NCI-H2171 (cell line): ENCODE data around the gene DLEC1.
"Not testable (repeated sequence)": the region's sequence is repeated elsewhere in the genome, so short reads cannot be mapped to it uniquely, and the experiment has no call there.

ENCODE experiments used
- DNase-seq: peaks from one replicate; lab custom pipeline; 2025; lab: John Stamatoyannopoulos, UW

Gene DLEC1

DNA sequence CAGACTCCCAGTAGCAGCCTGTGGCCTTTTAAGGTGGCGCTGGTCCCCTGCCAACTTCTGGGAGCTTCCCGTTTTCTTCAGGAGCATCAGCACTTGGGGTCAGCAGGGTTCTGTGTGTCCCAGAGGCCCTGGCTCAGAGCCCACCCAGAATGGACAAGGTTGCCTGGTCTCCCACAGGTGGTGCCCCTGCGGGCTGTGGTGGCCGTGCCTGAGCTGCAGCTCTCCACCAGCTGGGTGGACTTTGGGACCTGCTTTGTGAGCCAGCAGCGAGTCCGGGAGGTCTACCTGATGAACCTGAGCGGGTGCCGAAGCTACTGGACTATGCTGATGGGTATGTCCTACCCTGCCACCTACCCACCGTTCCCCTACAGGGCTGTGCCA, 82.4 kb downstream of the DLEC1 start:
- DNase-seq = no peak

DNA sequence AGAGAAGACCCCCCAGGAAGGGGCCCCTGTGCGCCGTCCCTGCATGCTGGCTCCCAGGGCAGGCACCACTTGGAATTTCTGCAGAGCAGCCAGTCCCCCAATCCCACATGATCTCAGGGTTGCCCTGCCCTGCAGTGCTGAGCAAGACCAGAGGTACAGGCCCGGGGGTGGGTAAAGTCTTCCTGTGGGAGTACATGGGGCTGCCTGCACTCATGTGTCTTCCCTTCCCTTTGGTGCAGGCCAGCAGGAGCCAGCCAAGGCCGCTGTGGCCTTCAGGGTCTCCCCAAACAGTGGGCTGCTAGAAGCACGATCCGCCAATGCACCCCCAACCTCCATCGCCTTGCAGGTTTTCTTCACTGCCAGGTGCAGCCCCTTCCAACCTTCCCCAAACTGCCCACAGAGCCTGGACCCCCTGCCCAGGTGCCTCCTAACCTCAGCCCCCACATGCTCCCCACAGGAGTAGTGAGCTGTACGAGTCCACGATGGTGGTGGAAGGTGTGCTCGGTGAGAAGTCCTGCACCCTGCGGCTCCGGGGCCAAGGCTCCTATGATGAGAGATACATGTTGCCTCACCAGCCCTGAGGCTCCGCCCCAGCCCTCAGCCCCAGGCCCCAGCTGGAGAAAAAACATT, 82.9 kb downstream of the DLEC1 start:
- no peak for DNase-seq

DNA sequence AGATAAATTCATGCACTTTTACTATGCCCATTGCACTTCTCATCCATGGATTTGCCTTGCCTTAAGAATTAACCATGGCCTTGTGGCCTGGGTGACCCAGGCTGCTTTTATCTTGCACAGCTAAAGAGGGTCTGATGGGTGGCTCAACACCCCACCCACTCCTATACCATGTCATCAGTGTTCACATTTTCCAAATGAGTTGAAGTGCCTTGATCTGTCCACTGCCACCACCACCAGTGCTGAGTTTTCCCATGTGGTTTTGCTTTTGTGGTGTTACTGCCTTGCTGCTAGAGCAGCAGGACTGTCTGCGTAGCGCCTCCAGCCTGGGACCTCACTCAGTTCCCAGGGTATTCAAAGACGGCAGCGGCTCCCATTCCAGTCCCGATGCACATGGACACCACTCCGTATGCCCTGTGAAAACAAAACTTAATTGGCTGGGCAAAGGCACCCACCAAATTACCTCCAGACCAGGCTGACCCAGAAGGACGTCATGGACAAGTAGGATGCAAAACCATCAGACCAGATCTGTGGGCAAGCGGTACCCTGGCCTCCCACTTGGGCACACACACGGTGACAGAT, 83.8 kb downstream of the DLEC1 start:
- no peak for DNase-seq

DNA sequence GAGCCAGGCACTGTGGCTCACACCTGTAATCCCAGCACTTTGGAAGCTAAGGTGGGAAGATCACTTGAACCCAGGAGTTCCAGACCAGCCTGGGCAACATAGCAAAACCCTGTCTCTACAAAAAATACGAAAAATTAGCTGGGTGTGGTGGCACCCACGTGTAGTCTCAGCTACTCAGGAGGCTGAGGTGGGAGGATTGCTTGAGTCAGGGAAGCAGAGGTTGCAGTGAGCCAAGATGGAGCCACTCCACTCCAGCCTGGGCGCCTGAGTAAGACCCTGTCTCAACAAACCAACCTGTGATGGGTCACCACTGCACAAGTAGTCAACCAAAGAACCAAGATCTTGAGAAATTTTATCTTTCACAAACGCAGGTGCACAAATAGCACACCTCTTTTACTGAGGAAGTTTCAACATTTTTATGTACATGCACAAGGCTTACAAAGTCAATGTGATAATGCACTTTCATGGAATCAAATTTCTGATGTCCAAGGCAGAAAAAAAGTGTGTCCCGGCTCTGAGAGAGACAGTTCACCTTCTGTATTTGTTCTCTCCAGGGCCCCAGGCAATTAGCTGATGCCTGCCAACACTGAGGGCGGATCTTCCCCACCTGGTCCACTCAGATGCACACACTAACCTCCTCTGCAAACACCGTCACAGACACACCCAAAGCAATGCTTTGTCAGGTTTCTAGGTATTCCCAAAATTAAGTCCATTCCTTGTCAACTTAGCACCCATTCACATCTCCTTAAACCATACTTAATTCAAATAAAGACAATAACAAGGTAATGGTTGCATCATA, 85.5 kb downstream of the DLEC1 start:
- no peak for DNase-seq

DNA sequence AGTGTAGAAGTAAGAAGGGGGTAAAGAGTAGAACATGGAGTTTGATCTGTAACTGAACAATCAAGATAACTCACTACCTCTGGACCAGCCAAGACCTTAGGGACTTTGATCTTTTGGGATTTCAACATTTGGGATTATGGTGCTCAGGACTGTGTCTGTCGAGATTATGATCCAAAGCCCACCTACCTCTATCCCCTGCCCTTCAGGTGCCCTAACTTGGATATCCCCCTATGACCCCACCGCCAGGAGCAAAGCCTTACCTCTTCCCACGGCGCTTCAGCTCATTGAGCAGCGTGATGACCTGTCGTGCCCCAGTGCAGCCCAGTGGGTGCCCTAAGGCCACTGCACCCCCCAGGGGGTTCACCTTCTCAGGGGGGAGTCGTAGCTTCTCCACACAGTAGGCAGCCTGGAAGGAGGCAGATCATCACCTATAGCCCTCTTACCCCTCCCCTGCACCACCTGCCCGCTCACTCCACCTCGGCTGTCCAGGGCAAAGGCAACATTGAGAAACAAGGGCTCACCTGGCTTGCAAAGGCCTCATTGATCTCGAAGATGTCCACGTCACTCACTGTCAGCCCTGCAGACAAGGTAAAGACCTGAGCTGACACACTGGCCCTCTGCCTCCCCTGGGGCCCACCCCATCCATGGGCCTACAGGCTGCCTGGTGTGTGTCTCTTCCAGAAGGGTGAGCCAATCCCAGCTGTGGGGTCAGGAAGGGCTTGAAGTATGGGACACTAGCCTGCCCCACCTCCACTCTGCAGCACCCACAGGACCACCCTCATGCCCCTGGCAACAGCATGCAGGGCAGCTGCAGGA, 86.5 kb downstream of the DLEC1 start:
- DNase-seq = no peak

DNA sequence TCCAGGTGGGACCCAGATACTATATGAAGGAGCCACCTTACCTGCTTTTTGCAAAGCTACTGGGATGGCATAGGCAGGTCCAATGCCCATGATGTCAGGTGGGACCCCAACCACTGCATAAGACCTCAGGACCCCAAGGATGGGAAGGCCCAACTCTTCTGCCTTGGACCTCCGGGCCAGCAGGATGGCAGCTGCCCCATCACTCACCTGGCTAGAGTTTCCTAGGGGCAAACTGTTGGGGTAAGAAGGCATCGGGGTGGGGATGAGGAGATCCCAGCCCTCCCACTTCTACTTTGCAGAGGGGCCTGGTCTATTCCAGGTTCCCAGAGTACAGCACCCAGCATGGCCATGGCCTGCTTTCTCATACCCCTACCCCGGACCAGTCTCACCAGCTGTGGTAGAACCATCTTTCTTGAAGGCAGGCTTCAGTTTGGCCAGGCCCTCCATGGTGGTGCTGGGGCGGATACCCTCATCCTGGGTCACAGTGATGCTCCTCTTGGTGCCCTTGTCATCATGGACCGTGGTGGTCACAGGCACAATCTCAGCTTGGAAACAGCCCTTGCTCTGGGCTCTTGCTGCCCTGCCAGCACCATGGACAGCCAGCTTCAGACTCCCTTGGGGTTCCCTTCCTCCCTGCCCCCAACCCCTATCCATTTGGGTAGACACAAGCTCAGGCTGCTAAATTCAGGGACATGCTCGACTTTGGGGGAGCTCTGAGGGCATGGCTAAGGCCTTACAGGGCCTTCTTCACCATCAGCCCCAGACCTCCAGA, 87.3 kb downstream of the DLEC1 start:
- no peak for DNase-seq

DNA sequence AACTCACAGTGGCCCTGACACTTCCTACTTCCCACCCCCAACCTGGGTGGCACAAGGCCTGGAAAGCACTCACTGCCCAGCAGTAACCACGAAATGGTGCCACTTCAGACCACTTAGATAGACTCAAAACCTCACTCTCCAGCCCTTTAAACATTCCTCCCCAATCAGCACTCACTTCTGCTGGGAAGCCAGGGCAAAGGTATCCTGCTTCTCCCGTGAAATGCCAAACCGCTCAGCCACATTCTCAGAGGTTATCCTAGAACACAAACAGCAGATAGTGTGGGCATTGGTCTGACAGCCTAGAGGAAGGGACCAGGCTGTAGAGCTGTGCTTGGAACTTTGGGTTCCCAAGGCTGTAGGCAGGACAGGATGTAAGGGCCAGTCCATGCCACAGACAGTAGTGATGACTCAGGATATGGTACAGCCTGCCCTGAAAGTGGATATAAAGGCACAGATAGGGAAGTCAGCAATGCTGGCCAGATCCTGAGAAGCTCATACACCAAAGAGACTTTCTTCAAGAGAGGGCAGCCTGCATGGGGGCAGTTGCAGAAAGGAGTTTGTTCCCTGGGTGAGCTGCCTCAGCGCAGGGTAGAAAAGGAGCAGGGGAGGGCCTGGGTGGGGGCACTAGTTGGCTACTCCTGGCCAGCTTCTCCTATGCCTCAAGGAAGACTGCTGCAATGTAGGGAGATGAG, 88.7 kb downstream of the DLEC1 start:
- DNase-seq = no peak

DNA sequence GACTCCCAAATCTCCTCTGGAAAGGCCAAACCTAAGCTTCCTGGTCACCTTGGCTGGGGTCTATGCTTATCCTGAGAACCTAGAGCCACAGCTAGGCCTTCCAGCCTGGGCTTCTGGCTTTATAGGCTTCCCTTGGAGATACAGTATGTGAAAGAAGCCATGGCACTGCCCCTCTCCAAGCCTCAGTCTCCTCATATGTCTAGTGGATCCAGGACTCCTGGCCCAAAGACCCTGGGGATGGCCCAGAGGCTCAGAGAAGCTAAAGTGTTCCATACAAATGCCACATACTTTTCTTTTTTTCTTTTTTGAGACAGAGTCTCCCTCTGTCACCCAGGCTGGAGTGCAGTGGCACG, 89.3 kb downstream of the DLEC1 start:
- DNase-seq = no peak

DNA sequence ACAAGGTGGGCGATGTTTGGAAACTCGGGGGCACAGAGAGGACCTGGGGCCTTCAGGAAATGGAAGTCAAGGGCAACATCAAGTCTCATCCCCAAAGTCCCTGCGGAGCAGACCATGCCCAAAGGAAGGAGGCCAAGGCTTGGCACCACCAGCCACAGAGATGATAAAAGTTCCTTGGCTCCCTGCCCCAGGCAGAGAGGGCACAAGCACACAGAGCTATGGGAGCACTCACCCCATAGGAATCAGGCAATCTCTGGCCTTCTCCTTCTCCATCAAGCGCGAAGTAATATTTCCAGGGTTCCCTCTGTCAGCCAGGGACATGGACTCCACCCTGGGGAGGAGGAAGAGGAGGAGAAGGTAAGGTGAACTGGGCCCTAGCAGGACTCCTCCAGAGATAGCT, 90.0 kb downstream of the DLEC1 start:
- DNase-seq = no peak

DNA sequence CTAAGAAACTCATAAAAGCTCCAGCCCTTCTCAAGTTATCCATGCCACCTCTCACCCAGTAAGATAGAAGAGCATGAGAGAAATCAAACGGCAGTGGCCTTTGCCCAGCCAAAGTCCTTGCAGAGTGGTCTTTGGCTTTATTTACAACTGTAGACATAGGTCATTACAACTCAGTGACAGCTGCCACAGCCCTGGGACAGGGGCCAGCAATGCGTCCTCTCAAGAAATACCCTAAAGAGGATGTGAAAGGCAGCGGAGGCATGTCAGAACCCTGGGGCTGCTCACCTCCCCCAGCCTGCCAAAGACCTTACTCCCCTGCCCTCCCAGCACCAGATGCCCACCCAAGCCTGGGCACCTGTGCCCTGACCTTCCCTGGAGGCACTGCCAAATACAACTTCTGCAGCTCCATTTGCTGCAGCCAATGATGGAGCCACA, 91.6 kb downstream of the DLEC1 start:
- DNase-seq = no peak

DNA sequence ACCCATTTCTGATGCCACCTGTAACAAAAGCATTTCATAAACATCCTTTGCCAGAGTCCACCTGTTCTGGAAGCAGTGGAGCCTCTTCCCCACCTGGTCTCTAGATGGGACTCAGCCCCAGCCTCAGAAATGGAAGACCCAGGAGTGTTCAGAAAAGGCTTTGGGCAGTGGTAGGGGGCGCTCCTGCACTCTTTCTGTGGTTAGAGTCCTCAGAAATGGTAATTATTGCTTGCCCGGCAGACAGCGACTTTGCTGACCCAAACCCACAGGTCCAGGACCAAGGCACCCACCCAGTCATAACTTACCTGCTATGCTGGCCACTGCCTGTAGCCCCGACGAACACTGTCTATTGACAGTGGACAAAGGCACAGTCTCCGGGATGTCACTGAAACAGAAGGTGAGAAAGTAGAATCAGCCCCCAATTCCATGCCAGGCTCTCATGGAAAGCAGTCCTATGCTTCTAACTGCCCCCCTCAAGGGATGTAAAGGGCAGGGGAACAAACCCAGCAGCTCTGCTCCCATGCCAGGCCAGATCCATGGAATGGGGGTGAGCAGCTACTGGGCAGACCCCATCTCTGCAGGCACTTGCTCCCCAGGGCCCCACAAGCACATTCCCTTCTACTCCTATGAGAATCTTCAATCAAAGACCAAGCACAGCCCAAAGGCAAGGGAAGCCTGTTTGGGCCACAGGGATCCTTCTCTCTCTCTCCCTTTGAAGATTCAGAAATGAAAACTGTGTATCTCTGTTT, 92.8 kb downstream of the DLEC1 start:
- DNase-seq = no peak

DNA sequence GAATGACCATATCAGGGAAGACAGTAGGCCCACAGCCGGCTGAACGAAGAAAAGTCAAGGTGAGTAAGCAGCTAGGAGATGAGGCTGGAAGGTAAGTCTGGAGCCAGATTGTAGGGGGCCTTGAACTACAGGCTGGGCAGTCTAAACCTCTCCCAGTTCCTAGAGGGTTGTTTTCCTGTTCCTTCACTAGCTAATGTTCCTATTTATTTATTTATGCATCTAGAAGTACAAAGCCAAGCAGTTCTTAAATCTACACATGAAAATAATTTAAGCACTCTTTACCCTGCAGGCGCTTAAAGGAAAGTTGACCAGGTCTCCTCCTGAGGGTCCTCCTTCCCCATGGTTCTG, 94.2 kb downstream of the DLEC1 start:
- DNase-seq = no peak

DNA sequence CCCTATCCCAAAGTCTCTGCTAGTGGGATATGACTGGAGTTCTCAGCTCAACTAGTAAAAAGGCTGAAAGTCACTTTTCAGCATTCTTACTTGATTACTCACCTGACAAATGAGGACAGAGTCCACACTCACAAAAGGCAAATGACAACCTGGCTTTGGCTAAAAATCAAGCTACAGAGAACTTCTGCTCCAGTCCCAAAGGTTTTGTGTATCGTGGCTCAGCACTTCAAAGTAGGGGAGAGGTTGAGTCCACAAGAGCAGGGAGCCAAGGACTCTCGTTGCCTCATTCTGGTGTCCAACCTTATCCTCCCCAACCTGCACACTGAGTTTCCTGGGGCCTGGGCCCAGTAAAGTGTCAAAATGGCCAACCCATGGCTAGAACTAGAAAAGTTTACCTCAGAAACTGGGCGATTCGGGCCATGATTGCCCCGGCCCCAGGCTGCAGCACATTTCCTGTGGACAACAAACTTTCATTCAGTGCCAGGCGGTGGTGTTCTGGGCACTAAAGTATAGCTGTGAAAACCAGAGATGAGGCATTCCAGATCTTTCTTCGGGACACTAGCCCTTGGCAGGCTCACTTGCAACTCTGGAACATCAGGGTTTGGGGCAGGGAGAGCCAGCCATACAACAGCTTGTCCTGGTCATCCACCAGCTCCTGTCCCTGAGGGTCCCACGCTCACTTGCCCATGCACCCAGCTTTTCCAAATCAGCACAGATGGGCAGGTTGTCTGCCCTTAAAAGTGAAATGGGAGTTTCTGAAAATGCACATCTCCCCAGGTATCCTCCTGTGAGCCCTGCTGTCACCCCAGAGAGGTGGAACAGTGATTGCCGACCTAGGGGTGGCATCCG, 94.8 kb downstream of the DLEC1 start:
- DNase-seq = no peak

DNA sequence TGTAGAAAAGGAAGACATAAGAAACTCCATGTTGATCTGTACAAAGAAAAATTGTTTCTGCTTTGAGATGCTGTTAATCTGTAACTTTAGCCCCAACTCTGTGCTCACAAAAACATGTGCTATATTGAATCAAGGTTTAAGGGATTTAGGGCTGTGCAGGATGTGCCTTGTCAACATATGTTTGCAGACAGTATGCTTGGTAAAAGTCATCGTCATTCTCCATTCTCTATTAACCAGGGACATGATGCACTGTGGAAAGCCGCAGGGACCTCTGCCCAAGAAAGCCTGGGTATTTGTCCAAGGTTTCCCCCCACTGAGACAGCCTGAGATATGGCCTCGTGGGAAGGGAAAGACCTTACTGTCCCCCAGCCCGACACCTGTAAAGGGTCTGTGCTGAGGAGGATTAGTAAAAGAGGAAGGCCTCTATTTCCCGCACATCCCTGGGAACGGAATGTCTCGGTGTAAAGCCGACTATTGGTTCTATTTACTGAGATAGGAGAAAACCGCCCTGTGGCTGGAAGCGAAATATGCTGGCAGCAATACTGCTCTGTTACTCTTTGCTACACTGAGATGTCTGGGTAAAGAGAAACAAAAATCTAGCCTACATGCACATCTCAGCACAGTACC, 95.6 kb downstream of the DLEC1 start:
- not testable (repeated sequence) for DNase-seq

DNA sequence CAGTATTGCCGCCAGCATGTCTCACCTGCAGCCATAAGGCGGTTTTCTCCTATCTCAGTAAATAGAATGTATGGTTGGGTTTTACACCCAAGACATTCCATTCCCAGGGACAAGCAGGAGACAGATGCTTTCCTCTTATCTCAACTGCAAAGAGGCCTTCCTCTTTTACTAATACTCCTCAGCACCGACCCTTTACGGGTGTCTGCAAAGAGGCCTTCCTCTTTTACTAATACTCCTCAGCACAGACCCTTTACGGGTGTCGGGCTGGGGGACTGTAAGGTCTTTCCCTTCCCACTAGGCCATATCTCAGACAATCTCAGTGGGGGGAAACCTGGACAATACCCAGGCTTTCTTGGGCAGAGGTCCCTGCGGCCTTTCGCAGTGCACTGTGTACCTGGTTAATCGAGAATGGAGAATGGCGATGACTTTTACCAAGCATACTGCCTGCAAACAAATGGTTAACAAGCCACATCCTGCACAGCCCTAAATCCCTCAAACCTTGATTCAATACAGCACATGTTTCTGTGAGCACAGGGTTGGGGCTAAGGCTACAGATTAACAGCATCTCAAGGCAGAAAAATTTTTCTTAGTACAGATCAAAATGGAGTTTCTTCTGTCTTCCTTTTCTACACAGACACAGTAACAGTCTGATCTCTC, 96.7 kb downstream of the DLEC1 start:
- DNase-seq = not testable (repeated sequence)

DNA sequence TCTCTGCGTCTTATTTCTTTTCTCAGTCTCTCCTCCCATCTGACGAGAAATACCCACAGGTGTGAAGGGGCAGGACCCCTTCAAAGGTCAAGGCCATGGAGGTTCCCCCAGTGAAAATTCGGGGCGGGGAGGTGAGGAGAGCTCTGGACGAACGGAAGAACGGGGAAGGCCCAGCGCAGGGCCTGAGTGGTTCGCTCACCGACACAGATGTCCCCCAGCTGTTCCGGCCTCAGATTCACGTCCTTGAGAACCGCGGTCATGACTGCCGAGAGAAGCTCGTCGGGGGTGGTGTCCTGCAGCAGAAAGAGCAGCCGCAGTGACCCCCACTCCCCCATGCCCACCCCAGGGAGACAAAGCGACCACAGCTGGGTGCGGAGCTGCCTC, 97.4 kb downstream of the DLEC1 start:
- DNase-seq = no peak

DNA sequence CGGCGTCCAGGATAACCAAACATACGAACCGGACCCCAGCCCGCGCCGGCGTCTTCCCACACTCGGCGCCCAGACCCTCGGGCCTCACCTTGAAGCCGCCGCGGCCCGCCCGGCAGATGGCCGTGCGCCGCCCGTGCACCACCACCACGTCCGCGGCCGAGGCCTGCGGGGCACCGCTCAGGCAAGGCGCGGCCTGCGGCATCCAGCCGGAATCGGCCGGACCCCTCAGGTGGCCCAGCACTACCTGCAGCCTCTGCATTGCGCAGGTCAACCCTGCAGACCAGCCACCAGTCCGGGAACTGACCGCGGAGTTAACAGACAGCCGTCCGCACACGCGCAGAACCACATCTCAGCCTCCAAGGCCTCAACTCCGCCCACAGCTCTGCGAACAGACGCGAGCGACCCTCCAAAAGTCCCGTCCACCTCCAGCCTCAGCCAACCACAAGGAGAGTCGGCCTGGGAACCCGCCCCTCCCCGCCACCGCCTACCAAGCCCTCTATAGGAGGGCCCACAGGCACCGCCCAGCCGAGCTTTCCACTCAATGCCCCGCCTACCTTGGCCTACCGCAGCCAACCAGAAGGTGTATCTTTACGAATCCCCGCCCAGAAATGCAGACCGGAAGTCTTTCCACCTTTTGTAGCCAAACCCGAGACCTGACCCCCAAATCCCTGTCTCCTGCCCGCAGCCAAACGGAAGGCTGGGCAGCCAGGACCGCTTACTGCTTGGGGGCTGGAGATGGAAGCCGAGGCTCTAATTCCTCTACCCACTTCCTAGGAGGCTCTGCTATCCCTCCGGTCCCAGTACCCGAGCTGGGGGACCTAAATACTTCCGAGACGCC, 98.0 kb downstream of the DLEC1 start, which contains the start of gene ACAA1:
Gene ACAA1, minus strand, starts transcription at position 351 of the 838 bp plus-strand sequence. Its CDS starts 92 bp downstream, at position 259.
- DNase-seq = peak; percentile 92
